ENCODE data around the gene APBA2.

The APBA2 gene

GRCh38 chr15:28957606-28958498, 72.1 kb downstream of the APBA2 start:
- no peak for DNase-seq (ENCODE audit: low read depth, low spot score)

DNA sequence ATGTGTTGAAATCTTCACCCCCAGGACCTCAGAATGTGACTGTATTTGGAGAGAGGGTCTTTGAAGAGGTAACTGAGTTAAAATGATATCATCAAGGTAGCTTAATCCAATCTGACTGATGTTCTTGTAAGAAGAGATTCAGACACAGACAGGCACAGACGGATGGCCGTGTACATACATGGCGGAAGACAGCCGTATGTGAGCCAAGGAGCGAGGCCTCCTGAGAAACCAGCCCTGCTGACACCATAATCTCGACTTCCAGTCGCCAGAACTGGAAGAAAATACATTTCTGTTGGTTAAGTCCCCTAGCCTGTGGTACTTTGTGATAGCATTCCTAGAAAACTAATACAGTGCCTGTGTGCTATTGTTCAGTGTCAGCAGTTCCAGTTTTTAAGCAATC, 73.6 kb downstream of the APBA2 start:
- no peak for DNase-seq (ENCODE audit: low read depth, low spot score)

DNA sequence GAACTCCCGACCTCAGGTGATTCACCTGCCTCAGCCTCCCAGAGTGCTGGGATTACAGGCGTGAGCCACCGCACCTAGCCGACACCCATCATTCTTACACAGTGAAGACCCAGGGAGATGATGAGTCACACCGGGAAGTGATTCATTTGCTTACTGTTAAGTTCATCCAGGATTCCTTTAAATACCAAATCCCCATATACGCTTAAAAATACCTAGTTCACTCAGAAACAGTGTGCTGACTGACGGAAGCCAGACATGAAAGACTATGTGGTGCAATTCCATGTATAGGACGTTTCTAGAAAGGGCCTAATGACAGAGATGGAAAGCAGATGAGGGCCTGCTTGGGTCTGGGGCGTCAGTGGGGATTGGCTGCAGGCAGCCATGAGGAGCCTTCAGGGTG, 75.2 kb downstream of the APBA2 start:
- DNase-seq (ENCODE audit: low read depth, low spot score): no peak

DNA sequence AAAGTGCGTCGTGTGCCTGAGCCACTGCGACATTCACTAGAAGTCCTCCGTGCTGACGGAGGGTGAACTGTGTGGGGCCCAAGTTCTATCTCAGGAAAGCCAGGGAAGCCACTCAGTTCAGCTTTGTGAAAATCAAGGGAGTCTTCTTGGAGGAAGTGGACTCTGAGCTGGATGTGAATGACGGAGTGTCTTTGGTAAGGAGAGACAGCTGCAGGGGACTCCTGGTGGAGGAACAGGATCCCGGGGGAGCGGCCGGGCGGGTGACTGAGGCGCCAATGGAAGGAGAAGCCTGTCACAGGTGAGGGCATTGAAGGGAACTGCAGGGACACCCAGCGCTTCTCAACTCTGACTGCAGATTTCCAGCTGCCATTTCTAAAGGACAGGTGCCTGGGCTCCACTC, 75.6 kb downstream of the APBA2 start:
- DNase-seq (ENCODE audit: low read depth, low spot score): no peak

DNA sequence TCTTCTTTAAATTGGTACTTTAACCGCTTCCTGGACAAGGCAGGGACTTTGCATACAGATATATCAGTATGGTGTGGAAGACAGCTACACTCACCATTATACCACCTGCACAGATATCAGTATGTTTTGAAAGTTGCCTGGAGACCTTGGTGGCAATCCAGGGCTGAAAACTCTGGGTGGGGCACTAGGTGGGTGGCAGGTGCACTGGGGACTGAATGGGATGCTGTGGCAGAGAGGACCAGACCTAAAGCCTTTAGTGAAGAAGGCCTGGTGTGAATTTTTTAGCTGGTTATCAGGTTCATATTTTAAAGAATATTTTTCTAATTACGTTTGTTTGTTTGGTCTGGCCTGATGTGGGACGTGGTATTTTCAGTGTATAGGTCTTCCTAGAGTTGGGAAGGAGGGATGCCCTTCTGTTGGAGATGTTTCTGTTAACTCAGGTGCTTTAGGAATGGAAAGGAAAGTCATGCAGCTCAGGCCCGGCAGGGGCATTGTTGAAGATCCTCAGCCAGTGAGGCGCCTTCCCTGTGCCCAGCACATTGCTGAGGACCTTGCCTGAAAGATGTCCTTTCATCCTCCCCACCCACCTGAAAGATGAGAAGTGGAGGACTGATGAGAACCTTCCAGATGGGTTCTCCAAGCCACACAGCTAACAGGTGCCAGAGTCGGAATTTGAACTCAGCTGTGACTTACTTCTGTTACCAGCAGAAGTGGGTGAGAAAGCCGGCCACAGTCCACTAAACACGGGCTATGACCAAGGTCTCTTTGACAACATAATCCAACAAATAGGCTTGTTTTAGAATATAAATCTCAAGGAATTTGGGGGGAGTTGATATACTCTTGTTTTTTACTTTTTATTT, 77.3 kb downstream of the APBA2 start:
- no peak for DNase-seq (ENCODE audit: low read depth, low spot score)

- no peak for DNase-seq (ENCODE audit: low read depth, low spot score)
Observed at GRCh38 chr15:28963711-28964081, 77.9 kb downstream of the APBA2 start.

GRCh38 chr15:28964098-28964497, 78.3 kb downstream of the APBA2 start:
- DNase-seq (ENCODE audit: low read depth, low spot score): no peak

GRCh38 chr15:28967066-28967465, 81.3 kb downstream of the APBA2 start:
- no peak for DNase-seq (ENCODE audit: low read depth, low spot score)

DNA sequence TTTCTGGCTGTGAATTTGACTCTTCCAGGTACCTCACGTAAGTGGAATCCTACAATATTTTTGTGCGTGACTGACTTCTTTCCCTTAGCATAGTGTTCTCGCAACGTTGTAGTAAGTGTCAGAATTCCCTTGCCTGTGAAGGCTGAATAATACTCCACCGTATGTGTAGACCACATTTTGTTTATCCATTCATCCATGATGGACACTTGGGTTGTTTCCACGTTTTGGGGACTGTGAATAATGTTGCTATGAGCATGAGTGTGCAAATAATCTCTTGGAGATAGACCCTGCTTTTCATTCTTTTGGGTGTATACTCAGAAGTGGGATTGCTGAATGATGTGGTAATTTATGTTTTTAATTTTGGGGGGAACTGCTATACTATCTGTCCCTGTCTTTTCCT, 82.2 kb downstream of the APBA2 start:
- no peak for DNase-seq (ENCODE audit: low read depth, low spot score)

- no peak for DNase-seq (ENCODE audit: low read depth, low spot score)
Observed at GRCh38 chr15:28969511-28970085, 83.8 kb downstream of the APBA2 start.

DNA sequence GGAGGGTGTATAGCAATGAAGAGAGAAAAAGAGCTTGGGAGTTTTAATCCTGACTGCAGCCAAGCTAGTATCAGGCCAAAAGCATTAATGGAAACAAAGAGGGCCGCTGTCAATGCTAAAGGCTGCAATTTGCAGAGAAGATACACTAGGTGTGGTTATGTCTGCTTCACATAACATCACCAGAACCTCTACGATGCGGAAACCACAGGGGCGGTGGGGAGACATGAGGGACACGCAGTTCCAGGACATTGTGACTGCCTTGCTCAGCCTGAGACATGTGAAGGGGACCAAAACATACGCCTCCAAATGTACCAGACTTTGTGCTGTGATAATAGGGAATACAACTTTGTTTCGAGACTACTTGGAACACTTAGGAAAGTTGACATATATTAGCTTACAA, 88.4 kb downstream of the APBA2 start:
- no peak for DNase-seq (ENCODE audit: low read depth, low spot score)

DNA sequence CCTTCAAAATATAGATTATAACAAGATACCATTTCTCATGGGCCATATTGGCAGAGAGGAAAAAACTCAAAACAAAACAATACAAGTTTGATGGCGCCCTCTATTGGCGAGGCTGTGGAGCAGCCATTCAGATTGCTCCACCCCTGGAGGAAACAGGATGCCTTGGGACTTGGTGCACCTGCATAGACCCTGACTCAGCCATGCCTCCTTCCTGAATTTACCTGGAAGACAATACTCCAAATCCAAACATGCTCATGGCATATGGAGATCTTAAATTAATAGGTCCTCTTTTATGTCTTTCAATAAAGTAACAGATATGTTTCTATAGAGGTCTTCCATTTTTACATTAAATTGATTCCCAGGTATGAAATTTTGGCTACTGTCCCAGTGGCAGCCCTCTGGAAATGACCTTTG, 90.0 kb downstream of the APBA2 start:
- DNase-seq (ENCODE audit: low read depth, low spot score): peak; percentile 66

DNA sequence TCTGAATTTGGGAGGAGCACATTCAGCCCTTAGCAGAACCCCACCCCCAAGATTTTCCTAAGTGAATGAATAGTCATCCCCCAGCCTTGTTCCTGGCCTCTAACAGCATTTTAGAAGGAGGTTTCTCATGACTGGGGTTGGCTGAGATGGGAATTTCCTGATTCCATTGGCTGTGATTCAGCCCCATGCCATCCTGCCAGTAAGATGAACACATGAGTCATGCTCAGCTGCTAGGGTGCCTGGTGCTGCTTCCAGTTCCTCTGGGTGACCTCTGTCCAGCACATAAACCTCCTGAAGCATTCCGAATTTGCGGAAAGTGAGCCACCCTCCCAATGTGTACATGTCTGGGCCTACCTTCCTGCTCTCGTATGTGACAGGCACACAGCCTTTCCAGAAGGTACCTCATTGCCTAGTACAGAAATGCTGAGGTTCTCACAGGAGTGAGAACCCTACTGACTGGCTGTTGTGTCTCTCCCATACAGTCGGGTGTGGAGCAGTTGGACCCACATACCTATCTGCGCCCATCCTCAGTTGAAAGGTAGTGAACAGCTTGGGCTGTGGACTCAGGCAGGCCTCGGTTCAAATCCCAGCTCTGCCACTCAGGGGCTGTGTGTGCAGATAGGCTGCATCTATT, 91.7 kb downstream of the APBA2 start:
- peak; percentile 63 for DNase-seq (ENCODE audit: low read depth, low spot score)

DNA sequence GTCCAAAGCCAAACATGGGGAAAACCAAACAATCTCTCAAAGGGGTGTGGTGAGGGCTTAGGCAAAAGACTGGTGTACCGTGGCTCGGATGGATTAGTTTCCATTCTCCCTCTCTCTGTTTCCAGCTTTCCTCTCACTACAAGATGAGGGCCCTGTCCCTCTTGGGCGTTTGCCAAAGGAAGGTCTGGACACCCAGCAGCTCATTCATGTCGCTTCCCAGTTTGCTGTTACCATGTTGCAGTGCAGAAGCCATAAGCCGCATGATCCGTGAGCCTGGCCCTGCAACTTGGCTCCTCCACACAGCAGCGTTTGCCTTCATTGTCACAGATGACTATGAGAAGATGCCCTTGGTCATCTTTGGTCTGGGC, 92.2 kb downstream of the APBA2 start:
- no peak for DNase-seq (ENCODE audit: low read depth, low spot score)

DNA sequence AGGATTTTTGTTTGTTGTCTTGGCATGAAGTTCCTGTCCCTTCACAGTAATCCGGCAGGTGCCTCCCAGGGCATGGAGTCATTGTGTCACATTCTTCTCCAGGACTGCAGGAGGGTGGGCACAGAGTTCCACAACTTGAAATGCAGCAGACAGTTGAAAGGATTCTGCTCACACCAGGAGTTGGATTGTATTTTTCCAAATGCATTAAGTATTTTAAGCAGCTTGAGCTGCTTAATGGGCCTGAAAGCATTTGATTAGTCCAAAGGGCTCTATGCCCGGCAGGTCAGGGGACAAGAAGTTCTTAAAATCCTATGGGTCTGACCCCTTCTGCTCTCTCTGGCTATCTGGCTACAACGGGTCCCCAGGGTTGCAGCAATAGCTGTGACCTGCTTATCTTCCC, 92.9 kb downstream of the APBA2 start:
- no peak for DNase-seq (ENCODE audit: low read depth, low spot score)

DNA sequence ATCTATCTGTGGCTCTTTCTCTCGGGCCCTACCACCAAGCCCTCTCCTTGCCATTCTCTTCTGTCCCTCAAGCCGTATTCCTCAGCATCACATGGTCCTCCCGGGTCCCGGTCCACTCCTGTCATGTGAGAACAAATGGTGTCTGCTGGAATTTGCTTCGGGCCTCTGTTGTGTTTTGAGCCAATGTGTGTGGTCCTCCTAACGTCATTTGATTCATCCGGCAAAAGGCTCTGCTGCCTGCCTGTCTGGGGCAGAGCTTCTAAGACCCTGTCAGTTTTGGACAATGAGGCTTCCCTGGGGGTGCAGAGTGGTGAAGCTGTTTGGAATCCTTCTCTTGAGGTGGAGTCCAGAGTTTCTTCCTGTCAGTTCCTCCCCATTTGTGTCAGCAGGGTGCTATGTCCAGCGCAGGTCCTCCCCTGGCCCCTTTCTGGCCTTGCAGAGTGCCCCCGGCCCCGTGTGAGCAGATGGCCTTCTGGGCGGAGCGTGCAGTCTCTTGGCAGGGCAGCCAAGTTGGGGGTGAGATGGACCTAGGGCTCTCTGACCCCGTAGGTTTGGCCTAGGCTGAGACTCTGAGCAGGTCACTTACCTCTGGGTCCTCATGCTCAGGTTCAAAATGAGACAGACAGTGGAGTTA, 93.6 kb downstream of the APBA2 start:
- peak; percentile 57 for DNase-seq (ENCODE audit: low read depth, low spot score)

- no peak for DNase-seq (ENCODE audit: low read depth, low spot score)
Observed at GRCh38 chr15:28980709-28981350, 95.1 kb downstream of the APBA2 start.

- no peak for DNase-seq (ENCODE audit: low read depth, low spot score)
Observed at GRCh38 chr15:28981351-28981720, 95.6 kb downstream of the APBA2 start.

DNA sequence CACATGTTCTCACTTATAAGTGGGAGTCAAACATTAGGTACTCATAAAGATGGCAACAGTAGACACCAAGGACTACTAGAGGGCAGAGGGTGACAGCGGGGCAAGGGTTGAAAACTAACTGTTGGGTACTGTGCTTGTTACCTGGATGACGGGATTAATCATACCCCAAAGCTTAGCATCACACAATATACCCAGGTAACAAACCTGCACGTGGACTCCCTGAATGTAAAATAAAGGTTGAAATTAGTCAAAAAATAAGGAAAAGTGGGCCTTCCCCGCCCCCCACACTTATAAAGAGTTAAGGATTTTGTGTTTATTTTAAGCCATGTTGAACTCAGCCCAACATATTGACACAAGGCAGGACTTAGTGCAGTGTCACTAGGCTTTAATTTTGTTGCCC, 96.1 kb downstream of the APBA2 start:
- no peak for DNase-seq (ENCODE audit: low read depth, low spot score)

- no peak for DNase-seq (ENCODE audit: low read depth, low spot score)
Observed at GRCh38 chr15:28982886-28983285, 97.1 kb downstream of the APBA2 start.
